SKM-1 treated with dmso at 0.1 percent for 144 hours (cell line): ENCODE measurements around the gene NXN.
"Not testable (repeated sequence)": the region's sequence is repeated elsewhere in the genome, so short reads cannot be mapped to it uniquely, and the experiment has no call there.

Experiments used
- DNase-seq: peaks from one replicate; lab custom pipeline; 2025; ENCODE audit not compliant: unreplicated experiment; lab: John Stamatoyannopoulos, UW

NXN gene

GRCh38 chr17:956905-957304, 22.7 kb downstream of the NXN start:
- DNase-seq = no peak

GRCh38 chr17:954431-955164, 25.0 kb downstream of the NXN start:
- no peak for DNase-seq

- no peak for DNase-seq
Measured at GRCh38 chr17:953767-954166, 25.8 kb downstream of the NXN start.

GRCh38 chr17:952592-952991, 27.0 kb downstream of the NXN start:
- DNase-seq = not testable (repeated sequence)

GRCh38 chr17:951325-952132, 28.0 kb downstream of the NXN start:
- DNase-seq = no peak

- no peak for DNase-seq
Measured at GRCh38 chr17:949623-950303, 29.8 kb downstream of the NXN start.

GRCh38 chr17:948284-948852, 31.2 kb downstream of the NXN start:
- DNase-seq = no peak

GRCh38 chr17:946510-947236, 32.9 kb downstream of the NXN start:
- no peak for DNase-seq

GRCh38 chr17:945672-946071, 33.9 kb downstream of the NXN start:
- no peak for DNase-seq

- peak; percentile 2 for DNase-seq
Measured at GRCh38 chr17:944266-944826, 35.2 kb downstream of the NXN start.

GRCh38 chr17:935485-935884, 44.1 kb downstream of the NXN start:
- no peak for DNase-seq

GRCh38 chr17:933312-934073, 46.1 kb downstream of the NXN start:
- no peak for DNase-seq

- no peak for DNase-seq
Measured at GRCh38 chr17:930258-930657, 49.3 kb downstream of the NXN start.

GRCh38 chr17:929586-929985, 50.0 kb downstream of the NXN start:
- no peak for DNase-seq

- DNase-seq = no peak
Measured at GRCh38 chr17:927611-928461, 51.7 kb downstream of the NXN start.

GRCh38 chr17:925817-926216, 53.8 kb downstream of the NXN start:
- no peak for DNase-seq

GRCh38 chr17:924711-925475, 54.7 kb downstream of the NXN start:
- no peak for DNase-seq

- DNase-seq = not testable (repeated sequence)
Measured at GRCh38 chr17:924306-924705, 55.3 kb downstream of the NXN start.
